Esophagus squamous epithelium (tissue), 5 donors: ENCODE data around the gene SRGN. TPM values are rescaled to one million over a fixed set of nuclear protein-coding genes. Genes with fewer than 3 reads are reported as not detected.

Experiments used
- DNase-seq: peaks from one replicate; lab custom pipeline; 2025; lab: John Stamatoyannopoulos, UW
- H3K27ac ChIP-seq, 4 donors: fragments of 200-600 bp; sonication (generic); one replicate each; pipeline ENCODE4 v1.5.1; 2016 to 2019; ENCODE audit warnings: mild to moderate bottlenecking in 1 of 4
- H3K27me3 ChIP-seq, 4 donors: fragments of 200-600 bp; sonication (generic); 1 replicate in 3 of 4; 2 replicates in 1 of 4; pipeline versions ENCODE4 v1.5.1 to v1.6.0; 2017 to 2021; ENCODE audit warnings: antibody characterized with exemption in 1 of 4
- H3K36me3 ChIP-seq, 3 donors: fragments of 200-600 bp; sonication (generic); one replicate each; pipeline ENCODE4 v1.5.1; 2016 to 2019
- H3K4me1 ChIP-seq, 3 donors: fragments of 200-600 bp; sonication (generic); one replicate each; pipeline ENCODE4 v1.5.1; 2017 to 2019
- H3K4me3 ChIP-seq, 4 donors: fragments of 200-600 bp; sonication (generic); 1 replicate in 3 of 4; 2 replicates in 1 of 4; pipeline ENCODE4 v1.5.1; 2016 to 2019; ENCODE audit warnings: mild to moderate bottlenecking in 2 of 4, moderate library complexity in 1 of 4
- H3K9me3 ChIP-seq, 3 donors: fragments of 200-600 bp; sonication (generic); one replicate each; pipeline ENCODE4 v1.5.1; 2016 to 2019
- CTCF ChIP-seq, 6 experiments: fragments of 450-650 bp in 4 of 6; fragments of 200-600 bp in 2 of 6; sonication (generic) in 2 of 6; IDR thresholded peaks; one replicate each; pipeline ENCODE4 v1.5.1; 2016 to 2019; ENCODE audit warnings: antibody characterized with exemption in 6 of 6, mild to moderate bottlenecking in 4 of 6, moderate library complexity in 4 of 6
- POLR2A ChIP-seq, 4 donors: fragments of 450-650 bp; IDR thresholded peaks; one replicate each; pipeline ENCODE4 v1.6.1; 2017; ENCODE audit warnings: antibody characterized with exemption in 4 of 4, mild to moderate bottlenecking in 4 of 4, moderate library complexity in 3 of 4
- WGBS, 2 donors: methylation state at CpG; one replicate each; pipeline ENCODE4 v1.1.5; 2018; 5-methylcytosine and 5-hydroxymethylcytosine counted together
- intact Hi-C: fragments of 100-400 bp; cut with DNase I; formaldehyde crosslinking; loops from one replicate; pipeline ENCODE4 v1.15.0; 2022
- total RNA-seq, 4 donors: library from RNA; depleted of rRNA; stranded (reverse); fragments of >200 nt; gene quantifications; one replicate each; pipeline ENCODE4 v1.1.0, GENCODE V29; 2016
- donor health status: DM: yes; HTN: yes; CAD: no.

Gene SRGN
- total RNA-seq, 4 donors from 2014 or later, result 3.5 to 64.1 (median 37.9) TPM

GRCh38 chr10:69056536-69057260 is 31.2 kb upstream of the SRGN start:
- Histone ChIP-seq H3K4me1 (peaks cover 0 to 30% (median 15%) of the 10 kb centered on the region in 3 donors), H3K36me3 (no peaks in the 10 kb centered on the region), H3K9me3 (no peaks in the 10 kb centered on the region), H3K27me3 (peaks cover 0 to 7% (median 0%) of the 10 kb centered on the region in 4 donors), H3K27ac (peak overlapping the region; percentile 51 to 75 (median 52)), H3K4me3 (no peak overlapping the region)
- no peak for DNase-seq
- 79 to 81% methylated on average over 11 to 13 of the region's 14 CpGs for WGBS, 2 donors
- intact Hi-C loops, result no loop called here
- TF ChIP-seq CTCF (IDR thresholded peaks at IDR 0.05) (no peak), POLR2A (IDR thresholded peaks at IDR 0.05) (no peak)

GRCh38 chr10:69057261-69057950 is 30.5 kb upstream of the SRGN start:
- Histone ChIP-seq H3K27ac (peak overlapping the region; percentile 51 to 75 (median 52)), H3K4me3 (no peak overlapping the region), H3K36me3 (no peaks in the 10 kb centered on the region), H3K27me3 (peaks cover 0 to 7% (median 0%) of the 10 kb centered on the region in 4 donors), H3K9me3 (no peaks in the 10 kb centered on the region), H3K4me1 (peaks cover 0 to 37% (median 19%) of the 10 kb centered on the region in 3 donors)
- intact Hi-C loops, result no loop called here
- 32 to 59% methylated on average over 6 to 12 of the region's 14 CpGs for WGBS, 2 donors
- no peak for TF ChIP-seq CTCF (IDR thresholded peaks at IDR 0.05)
- TF ChIP-seq POLR2A (IDR thresholded peaks at IDR 0.05), result peak in 1 of 4 donors; percentile 26
- no peak for DNase-seq

- DNase-seq, result no peak
- no peaks in the 10 kb centered on the region for H3K9me3 ChIP-seq
- TF ChIP-seq POLR2A (IDR thresholded peaks at IDR 0.05) (no peak), CTCF (IDR thresholded peaks at IDR 0.05) (no peak)
- intact Hi-C loops, result no loop called here
- H3K27me3 ChIP-seq, result peaks cover 0 to 7% (median 0%) of the 10 kb centered on the region in 4 donors
- peaks cover 0 to 37% (median 19%) of the 10 kb centered on the region in 3 donors for H3K4me1 ChIP-seq
- H3K36me3 ChIP-seq, result no peaks in the 10 kb centered on the region
- peak overlapping the region; percentile 51 to 75 (median 52) for H3K27ac ChIP-seq
- H3K4me3 ChIP-seq, result no peak overlapping the region
- 0% methylated on average over 1 of the region's 1 CpG for WGBS, 2 donors
These were observed 30.0 kb upstream of the SRGN start for GRCh38 chr10:69057951-69058297.

GRCh38 chr10:69060127-69060798 is 27.6 kb upstream of the SRGN start:
- intact Hi-C loops, result no loop called here
- no peak for DNase-seq
- Histone ChIP-seq H3K27me3 (peaks cover 0 to 10% (median 0%) of the 10 kb centered on the region in 4 donors), H3K4me3 (no peak overlapping the region), H3K9me3 (no peaks in the 10 kb centered on the region), H3K4me1 (peaks cover 0 to 42% (median 19%) of the 10 kb centered on the region in 3 donors), H3K36me3 (no peaks in the 10 kb centered on the region), H3K27ac (peak overlapping the region in 2 of 4 donors; percentile 80 to 83)
- WGBS, 2 donors, result 95 to 96% methylated on average over 8 of the region's 8 CpGs
- TF ChIP-seq POLR2A (IDR thresholded peaks at IDR 0.05), result no peak
- TF ChIP-seq CTCF (IDR thresholded peaks at IDR 0.05), result no peak
